ENCODE measurements around the gene NT5DC3. TPM values are rescaled to one million over a fixed set of nuclear protein-coding genes. Genes with fewer than 3 reads are reported as not detected.

The NT5DC3 gene
- total RNA-seq, 3 donors from 2014 or later = 13.7 to 283 (median 18.0) TPM

DNA sequence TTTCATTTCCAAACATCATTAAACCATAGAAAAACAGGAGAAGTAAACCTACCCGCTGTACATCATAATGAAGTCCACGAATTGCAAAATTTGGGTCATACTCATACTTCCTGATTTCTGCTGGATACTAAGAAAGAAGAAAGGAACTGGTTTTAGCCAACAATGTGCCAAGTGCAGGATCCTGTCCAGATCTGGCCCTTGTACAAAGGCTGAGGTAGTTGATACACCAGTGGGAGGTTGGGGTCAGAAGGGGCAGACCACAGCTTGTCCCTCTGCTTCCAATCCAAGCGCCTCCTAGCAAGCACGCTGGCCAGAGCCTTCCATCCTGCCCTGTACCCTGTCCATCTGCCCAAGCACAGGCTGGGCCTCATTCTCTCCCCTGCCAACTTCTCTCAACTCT lies 34.2 kb downstream of the NT5DC3 start:
- no peaks in the 10 kb centered on the region for H3K4me1 ChIP-seq (ENCODE audit: low read depth)
- TF ChIP-seq, protein P1, sequence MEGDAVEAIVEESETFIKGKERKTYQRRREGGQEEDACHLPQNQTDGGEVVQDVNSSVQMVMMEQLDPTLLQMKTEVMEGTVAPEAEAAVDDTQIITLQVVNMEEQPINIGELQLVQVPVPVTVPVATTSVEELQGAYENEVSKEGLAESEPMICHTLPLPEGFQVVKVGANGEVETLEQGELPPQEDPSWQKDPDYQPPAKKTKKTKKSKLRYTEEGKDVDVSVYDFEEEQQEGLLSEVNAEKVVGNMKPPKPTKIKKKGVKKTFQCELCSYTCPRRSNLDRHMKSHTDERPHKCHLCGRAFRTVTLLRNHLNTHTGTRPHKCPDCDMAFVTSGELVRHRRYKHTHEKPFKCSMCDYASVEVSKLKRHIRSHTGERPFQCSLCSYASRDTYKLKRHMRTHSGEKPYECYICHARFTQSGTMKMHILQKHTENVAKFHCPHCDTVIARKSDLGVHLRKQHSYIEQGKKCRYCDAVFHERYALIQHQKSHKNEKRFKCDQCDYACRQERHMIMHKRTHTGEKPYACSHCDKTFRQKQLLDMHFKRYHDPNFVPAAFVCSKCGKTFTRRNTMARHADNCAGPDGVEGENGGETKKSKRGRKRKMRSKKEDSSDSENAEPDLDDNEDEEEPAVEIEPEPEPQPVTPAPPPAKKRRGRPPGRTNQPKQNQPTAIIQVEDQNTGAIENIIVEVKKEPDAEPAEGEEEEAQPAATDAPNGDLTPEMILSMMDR (IDR thresholded peaks at IDR 0.05) = no peak
- intact Hi-C loops (cut with DNase I, micrococcal nuclease) = no loop called here
- H3K9me3 ChIP-seq = no peaks in the 10 kb centered on the region
- no peak for ATAC-seq
- no peaks in the 10 kb centered on the region for H3K36me3 ChIP-seq (ENCODE audit: low read depth)
- H3K4me3 ChIP-seq = no peak overlapping the region
- no peak for DNase-seq

DNA sequence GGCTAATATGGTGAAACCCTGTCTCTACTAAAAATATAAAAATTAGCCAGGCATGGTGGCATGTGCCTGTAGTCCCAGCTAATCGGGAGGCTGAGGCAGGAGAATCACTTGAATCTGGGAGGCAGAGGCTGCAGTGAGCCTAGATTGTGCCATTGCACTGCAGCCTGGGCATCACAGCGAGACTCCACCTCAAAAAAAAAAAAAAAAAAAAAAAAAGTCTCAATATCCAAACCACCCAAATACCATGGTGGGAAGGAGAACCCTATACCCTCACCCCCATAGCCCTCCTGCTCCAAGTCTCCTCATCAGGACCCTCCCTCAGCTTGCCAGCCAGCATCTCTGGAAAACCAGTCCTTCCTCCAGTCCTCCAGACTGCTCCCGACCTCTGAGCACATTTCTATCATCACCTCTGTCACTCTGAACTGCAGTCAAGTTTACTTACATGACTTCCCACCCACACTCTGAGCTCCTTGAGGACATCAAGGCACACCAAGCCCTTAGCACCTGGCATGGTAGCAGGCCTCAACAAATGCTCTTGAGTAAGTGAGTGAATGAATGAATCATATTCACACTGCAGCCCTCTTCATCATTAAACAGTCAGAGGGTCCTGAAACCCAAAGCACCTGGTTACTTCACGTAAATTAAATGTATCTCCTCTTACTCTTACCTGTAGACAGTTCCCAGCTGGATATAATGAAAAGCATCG lies 35.2 kb downstream of the NT5DC3 start:
- DNase-seq = no peak
- TF ChIP-seq, protein P1 (IDR thresholded peaks at IDR 0.05) = no peak
- H3K9me3 ChIP-seq = no peaks in the 10 kb centered on the region
- intact Hi-C loops (cut with DNase I, micrococcal nuclease) = no loop called here
- no peaks in the 10 kb centered on the region for H3K36me3 ChIP-seq (ENCODE audit: low read depth)
- H3K4me1 ChIP-seq (ENCODE audit: low read depth) = peaks cover 2% of the 10 kb centered on the region
- H3K4me3 ChIP-seq = no peak overlapping the region
- ATAC-seq = no peak

DNA sequence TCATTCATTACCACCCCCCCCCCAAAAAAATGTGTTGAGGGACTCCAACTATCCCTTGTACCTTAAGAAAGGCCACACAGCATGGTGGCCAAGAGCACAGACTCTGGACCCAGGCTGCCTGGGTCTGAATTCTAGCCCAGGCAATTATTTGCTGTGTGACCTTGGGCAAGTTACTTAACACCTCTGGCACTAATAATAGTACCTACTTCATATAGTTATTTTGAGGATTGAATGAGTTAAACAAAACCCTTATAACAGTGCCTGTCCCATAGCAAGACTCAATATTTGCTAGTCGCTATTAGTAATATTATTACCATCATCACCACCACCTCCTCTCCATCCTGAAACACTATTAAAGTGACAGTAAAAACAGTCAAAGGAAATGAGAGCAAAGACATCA lies 37.2 kb downstream of the NT5DC3 start:
- Histone ChIP-seq H3K4me1 (ENCODE audit: low read depth) (peaks cover 18% of the 10 kb centered on the region), H3K4me3 (no peak overlapping the region), H3K36me3 (ENCODE audit: low read depth) (no peaks in the 10 kb centered on the region), H3K9me3 (no peaks in the 10 kb centered on the region)
- DNase-seq (no peak), ATAC-seq (no peak)
- intact Hi-C loops (cut with DNase I, micrococcal nuclease) = no loop called here
- TF ChIP-seq, protein P1 (IDR thresholded peaks at IDR 0.05) = no peak

DNA sequence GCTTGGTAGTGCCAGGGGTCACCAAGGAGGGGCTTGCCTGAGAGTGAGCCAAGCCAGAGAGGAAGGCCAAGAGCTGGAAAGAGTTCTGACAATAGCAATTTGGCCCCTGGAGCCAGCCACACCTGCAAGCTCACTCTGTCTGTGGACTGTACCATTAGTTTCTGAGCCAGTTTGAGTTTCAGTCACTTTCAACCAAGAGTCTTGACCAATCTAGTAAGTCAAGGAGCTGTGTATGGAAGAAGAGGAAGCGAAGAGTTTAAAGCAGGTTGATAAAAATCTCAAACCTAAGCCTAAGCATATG lies 38.5 kb downstream of the NT5DC3 start:
- no peak for DNase-seq
- intact Hi-C loops (cut with DNase I, micrococcal nuclease) = no loop called here
- no peak for ATAC-seq
- Histone ChIP-seq H3K9me3 (no peaks in the 10 kb centered on the region), H3K36me3 (ENCODE audit: low read depth) (no peaks in the 10 kb centered on the region), H3K4me1 (ENCODE audit: low read depth) (peaks cover 18% of the 10 kb centered on the region), H3K4me3 (no peak overlapping the region)
- TF ChIP-seq, protein P1 (IDR thresholded peaks at IDR 0.05) = no peak

DNA sequence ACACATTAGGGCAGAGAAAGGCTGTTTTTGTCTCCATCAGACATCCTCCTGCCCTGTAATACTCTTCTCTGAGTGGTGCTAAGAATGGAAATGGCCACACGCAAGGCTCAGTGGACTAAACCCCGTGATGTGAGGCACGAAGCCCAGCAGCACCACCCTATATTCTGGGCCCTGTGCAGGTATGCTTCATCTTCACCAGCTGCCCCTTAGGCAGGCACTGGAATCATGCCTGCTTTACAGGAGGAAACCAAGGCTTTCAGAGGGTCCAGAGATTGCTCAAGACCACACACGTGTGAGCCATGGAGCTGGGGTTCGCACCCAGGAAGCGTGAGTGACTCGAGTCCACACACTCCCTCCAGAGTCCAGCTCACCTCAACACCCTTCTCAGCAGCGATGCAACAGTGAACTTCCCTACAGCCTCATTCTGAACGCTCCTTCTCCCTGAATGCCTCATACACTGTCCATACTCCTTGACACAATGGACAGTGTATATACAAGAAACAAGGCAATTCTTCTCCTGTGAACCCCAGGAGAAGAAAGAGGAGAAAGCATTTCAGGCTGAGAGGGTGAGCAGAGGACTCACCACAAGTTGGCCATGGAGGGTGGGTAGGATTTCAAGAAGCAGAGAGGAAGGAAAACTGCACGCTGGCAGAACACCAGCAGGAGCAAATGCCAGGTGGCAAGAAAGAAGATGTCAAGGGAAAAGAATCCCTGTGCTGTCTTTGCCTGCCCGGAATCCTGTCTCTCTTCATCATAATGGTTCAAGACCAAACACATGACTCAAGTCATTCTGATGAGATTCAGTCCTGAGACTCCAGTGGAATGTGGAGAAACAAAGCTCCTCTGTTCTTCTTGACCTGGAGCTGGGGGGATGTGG lies 39.1 kb downstream of the NT5DC3 start:
- Histone ChIP-seq H3K4me1 (ENCODE audit: low read depth) (peaks cover 18% of the 10 kb centered on the region), H3K9me3 (no peaks in the 10 kb centered on the region), H3K4me3 (no peak overlapping the region), H3K36me3 (ENCODE audit: low read depth) (no peaks in the 10 kb centered on the region)
- intact Hi-C loops (cut with DNase I, micrococcal nuclease) = no loop called here
- DNase-seq = no peak
- TF ChIP-seq, protein P1 (IDR thresholded peaks at IDR 0.05) = no peak
- no peak for ATAC-seq

All from mucosa of descending colon (tissue), 3 donors.